PC-3 (cell line): Measurements from ENCODE around the gene ADAT3.

ENCODE experiments used
- CTCF ChIP-seq: fragments of 300-600 bp; sonication (generic); conservative IDR thresholded peaks from 2 replicates; pipeline ENCODE4 v1.5.1; 2017; ENCODE audit warnings: antibody characterized with exemption, low read depth, mild to moderate bottlenecking, low read length
- EZH2phosphoT487 ChIP-seq: fragments of 300-600 bp; sonication (generic); IDR thresholded peaks from 2 replicates; pipeline ENCODE4 v1.6.1; 2018; ENCODE audit warnings: mild to moderate bottlenecking, antibody characterized with exemption, low read length, borderline replicate concordance

DNA sequence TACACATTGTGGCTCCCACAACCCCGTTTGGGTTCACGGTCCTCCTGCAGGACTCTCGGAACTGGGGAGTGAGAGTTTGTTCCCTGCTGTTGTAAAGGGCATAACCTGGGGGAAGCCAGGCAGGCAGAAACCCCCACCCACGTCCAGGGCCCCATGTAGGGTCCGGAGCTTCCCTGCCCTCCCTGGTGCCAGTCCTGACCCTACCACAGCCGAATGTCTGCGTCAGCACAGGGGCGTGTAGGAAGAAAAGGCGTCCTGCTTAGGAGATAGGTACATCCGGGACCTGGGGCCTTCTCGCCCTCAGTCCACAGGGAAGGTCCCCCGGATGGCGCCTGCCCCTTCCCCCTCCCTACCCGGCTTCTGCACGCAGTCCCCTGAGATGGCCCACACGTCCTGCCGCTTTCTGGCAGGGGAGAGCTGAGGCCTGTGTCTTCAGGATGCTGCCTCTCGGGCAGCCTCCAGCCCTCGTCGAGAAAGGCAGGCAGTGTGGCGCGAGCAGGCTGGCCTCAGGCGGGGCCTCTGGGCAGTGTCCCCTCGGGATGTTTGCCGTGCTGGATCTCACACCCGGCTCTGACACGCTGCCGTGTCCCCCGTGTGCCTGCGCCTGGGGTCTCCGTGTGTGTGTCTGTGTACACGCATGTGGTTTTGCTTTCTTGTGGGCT, 54.9 kb downstream of the ADAT3 start:
- TF ChIP-seq CTCF (no peak), EZH2phosphoT487 (no peak)
